GM10266 (cell line): ENCODE results near the gene CEACAM19.
"Not testable (repeated sequence)": the region's sequence is repeated elsewhere in the genome, so short reads cannot be mapped to it uniquely, and the experiment has no call there.

Experiments used
- DNase-seq: peaks from one replicate; pipeline ENCODE4 v3.0.0; 2012; ENCODE audit errors: extremely low spot score
- CTCF ChIP-seq: IDR thresholded peaks from 2 replicates; pipeline ENCODE4 v1.5.1; 2012; ENCODE audit warnings: mild to moderate bottlenecking, low read depth; ENCODE audit not compliant: control insufficient read depth, insufficient read depth; ENCODE audit errors: missing control alignments

CEACAM19 gene

GRCh38 chr19:44668985-44669764 lies 2.1 kb upstream of the CEACAM19 start:
- DNase-seq, result no peak
- no peak for TF ChIP-seq CTCF

- DNase-seq, result not testable (repeated sequence)
These were observed 1.3 kb upstream of the CEACAM19 start for GRCh38 chr19:44670027-44670426.

GRCh38 chr19:44672226-44672625 lies 944 bp downstream of the CEACAM19 start:
- DNase-seq, result no peak
- TF ChIP-seq CTCF, result no peak

DNA sequence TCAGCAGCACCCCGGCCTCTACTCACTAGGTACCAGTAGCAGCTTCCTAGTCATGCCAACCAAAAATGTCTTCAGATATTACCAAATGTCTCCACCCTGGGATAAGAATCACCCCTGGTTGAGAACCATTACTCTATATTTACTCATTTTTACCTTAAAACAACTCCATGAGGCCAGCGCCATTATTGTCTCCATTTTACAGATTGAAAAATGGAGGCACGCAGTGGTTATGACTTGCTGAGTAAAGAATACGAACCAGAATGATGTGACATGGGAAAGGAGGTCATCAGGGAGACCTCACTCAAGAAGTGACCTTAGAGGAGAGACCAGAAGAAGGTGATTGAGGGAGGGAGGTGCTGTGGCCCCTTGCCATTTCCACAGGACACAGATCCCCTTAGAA lies 2.2 kb downstream of the CEACAM19 start:
- no peak for TF ChIP-seq CTCF
- no peak for DNase-seq

DNA sequence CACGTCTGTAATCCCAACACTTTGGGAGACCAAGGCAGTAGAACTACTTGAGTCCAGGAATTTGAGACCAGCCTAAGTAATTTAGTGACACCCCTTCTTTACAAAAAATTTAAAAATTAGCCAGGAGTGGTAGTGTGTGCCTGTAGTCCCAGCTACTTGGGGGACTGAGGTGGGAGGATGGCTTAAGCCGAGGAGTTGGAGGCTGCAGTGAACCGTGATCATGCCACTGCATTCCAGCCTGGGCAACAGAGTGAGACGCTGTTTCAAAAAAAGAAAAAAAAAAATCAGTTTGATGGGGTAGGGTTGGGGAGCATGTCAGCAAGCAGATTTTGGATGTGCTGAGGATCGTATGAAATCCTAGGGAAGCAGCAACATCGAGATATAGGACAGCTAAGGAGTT lies 4.2 kb downstream of the CEACAM19 start:
- no peak for TF ChIP-seq CTCF
- DNase-seq, result no peak

DNA sequence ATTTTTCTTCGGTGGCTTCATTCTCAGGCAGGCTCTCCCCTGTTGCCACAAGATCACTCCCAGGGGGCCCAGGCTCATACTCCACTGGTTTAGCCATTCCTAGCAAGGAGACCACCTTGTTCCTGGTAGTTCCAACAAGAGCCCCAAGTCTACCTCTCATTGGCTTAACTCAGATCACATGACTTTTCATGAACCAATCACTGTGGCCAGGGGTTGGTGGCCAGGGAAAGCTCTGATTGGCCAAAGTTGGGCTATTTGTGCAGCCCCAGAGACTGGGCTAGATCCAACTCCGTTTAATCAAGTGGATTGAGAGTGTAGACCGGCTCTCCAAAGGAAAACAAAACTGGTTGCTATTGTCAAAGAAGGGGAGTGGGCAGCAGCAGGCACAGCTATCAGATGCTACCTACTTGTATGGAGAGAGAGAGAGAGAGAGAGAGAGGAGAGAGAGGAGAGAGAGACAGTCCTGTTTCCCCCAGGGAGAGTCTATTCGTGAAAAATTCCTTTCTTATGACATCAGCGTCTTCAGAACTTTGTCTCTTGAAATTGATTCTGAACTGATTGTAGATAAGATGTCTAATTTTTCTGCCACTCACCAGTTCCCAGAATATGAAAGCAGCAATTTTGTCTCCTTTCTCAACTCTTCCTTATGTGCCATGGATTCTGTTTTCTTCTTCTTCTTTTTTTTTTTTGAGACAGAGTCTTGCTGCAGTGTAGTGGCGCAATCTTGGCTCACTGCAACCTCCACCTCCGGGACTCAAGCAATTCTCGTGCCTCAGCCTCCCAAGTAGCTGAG lies 5.9 kb downstream of the CEACAM19 start:
- no peak for DNase-seq
- TF ChIP-seq CTCF, result no peak

GRCh38 chr19:44680536-44680935 lies 9.3 kb downstream of the CEACAM19 start:
- TF ChIP-seq CTCF, result no peak

More at GRCh38 chr19:44680536-44680935, 9.3 kb downstream of the CEACAM19 start:
- DNase-seq, result no peak
